H9 (cell line): Measurements from ENCODE around the gene HHIP. TPM values are rescaled to one million over a fixed set of nuclear protein-coding genes. Genes with fewer than 3 reads are reported as not detected.

Experiments used
- DNase-seq: peaks from one replicate; pipeline ENCODE4 v3.0.0-alpha.2; 2017
- H2AFZ ChIP-seq: one replicate; pipeline ENCODE4 v1.6.1; 2013; ENCODE audit warnings: mild to moderate bottlenecking, low read length, control low read depth, moderate library complexity
- H2AK5ac ChIP-seq: 2 replicates; pipeline ENCODE4 v1.6.1; 2013; ENCODE audit warnings: low read length, control low read depth, mixed read lengths; ENCODE audit not compliant: insufficient read length
- H2BK120ac ChIP-seq: one replicate; pipeline ENCODE4 v1.6.1; 2013; ENCODE audit warnings: low read depth, mild to moderate bottlenecking, low read length, control low read depth, inconsistent platforms; ENCODE audit not compliant: poor library complexity, severe bottlenecking
- H2BK12ac ChIP-seq: 2 replicates; pipeline ENCODE4 v1.6.1; 2013; ENCODE audit warnings: low read length, control low read depth, mixed read lengths, low read depth; ENCODE audit not compliant: insufficient read length
- H2BK15ac ChIP-seq: 2 replicates; pipeline ENCODE4 v1.6.1; 2013; ENCODE audit warnings: low read depth, low read length, control low read depth
- H2BK20ac ChIP-seq: one replicate; pipeline ENCODE4 v1.6.1; 2013; ENCODE audit warnings: low read depth, mild to moderate bottlenecking, low read length, control low read depth, inconsistent platforms; ENCODE audit not compliant: poor library complexity, severe bottlenecking
- H2BK5ac ChIP-seq: 2 replicates; pipeline ENCODE4 v1.6.1; 2013; ENCODE audit warnings: low read length, control low read depth, mixed read lengths; ENCODE audit not compliant: insufficient read length
- H3K14ac ChIP-seq: 2 replicates; pipeline ENCODE4 v1.6.1; 2013; ENCODE audit warnings: low read length, control low read depth; ENCODE audit not compliant: insufficient read depth
- H3K18ac ChIP-seq: 2 replicates; pipeline ENCODE4 v1.6.1; 2013; ENCODE audit warnings: low read depth, mild to moderate bottlenecking, mixed read lengths, low read length, control low read depth; ENCODE audit not compliant: insufficient read length
- H3K23ac ChIP-seq: 2 replicates; pipeline ENCODE4 v1.6.1; 2013; ENCODE audit warnings: low read length, control low read depth, mixed read lengths, low read depth; ENCODE audit not compliant: insufficient read length
- H3K23me2 ChIP-seq: 2 replicates; pipeline ENCODE4 v1.6.1; 2013; ENCODE audit warnings: low read depth, mild to moderate bottlenecking, mixed read lengths, low read length, control low read depth; ENCODE audit not compliant: insufficient read length, poor library complexity, severe bottlenecking
- H3K27ac ChIP-seq: 2 replicates; pipeline ENCODE4 v1.5.1; 2013; ENCODE audit warnings: low read length, control low read depth, mixed read lengths, low read depth; ENCODE audit not compliant: insufficient read length
- H3K27me3 ChIP-seq: 2 replicates; pipeline ENCODE4 v1.6.1; 2013; ENCODE audit warnings: low read length, control low read depth, inconsistent platforms; ENCODE audit not compliant: insufficient read depth
- H3K4ac ChIP-seq: 2 replicates; pipeline ENCODE4 v1.6.1; 2013; ENCODE audit warnings: low read depth, mild to moderate bottlenecking, control low read depth, inconsistent platforms, low read length, moderate library complexity
- H3K4me1 ChIP-seq: 2 replicates; pipeline ENCODE4 v1.6.1; 2013; ENCODE audit warnings: low read length, control low read depth, inconsistent platforms; ENCODE audit not compliant: insufficient read depth
- H3K4me2 ChIP-seq: 2 replicates; pipeline ENCODE4 v1.6.1; 2013; ENCODE audit warnings: low read length, control low read depth, mixed read lengths; ENCODE audit not compliant: insufficient read length, insufficient read depth
- H3K56ac ChIP-seq: 2 replicates; pipeline ENCODE4 v1.6.1; 2013; ENCODE audit warnings: low read depth, mild to moderate bottlenecking, mixed read lengths, low read length, control low read depth; ENCODE audit not compliant: insufficient read length
- H3K79me1 ChIP-seq: 2 replicates; pipeline ENCODE4 v1.6.1; 2013; ENCODE audit warnings: low read depth, mild to moderate bottlenecking, moderate library complexity, low read length, control low read depth, inconsistent platforms; ENCODE audit not compliant: insufficient read depth, poor library complexity, severe bottlenecking
- H3K79me2 ChIP-seq: 2 replicates; pipeline ENCODE4 v1.6.1; 2013; ENCODE audit warnings: low read length, control low read depth, inconsistent platforms; ENCODE audit not compliant: insufficient read depth
- H3K9ac ChIP-seq: 2 replicates; pipeline ENCODE4 v1.6.1; 2013; ENCODE audit warnings: low read length, control low read depth, mixed read lengths; ENCODE audit not compliant: insufficient read length; ENCODE audit errors: extremely low read depth
- H3K9me3 ChIP-seq: one replicate; pipeline ENCODE4 v1.6.1; 2013; ENCODE audit warnings: low read depth, low read length, inconsistent platforms; ENCODE audit not compliant: control insufficient read depth
- H3T11ph ChIP-seq: one replicate; pipeline ENCODE4 v1.6.1; 2013; ENCODE audit warnings: mild to moderate bottlenecking, low read length, control low read depth, inconsistent platforms
- H4K20me1 ChIP-seq: one replicate; pipeline ENCODE4 v1.6.1; 2013; ENCODE audit not compliant: control insufficient read depth, insufficient read length, insufficient read depth
- H4K5ac ChIP-seq: 2 replicates; pipeline ENCODE4 v1.6.1; 2013; ENCODE audit warnings: low read depth, mild to moderate bottlenecking, mixed read lengths, low read length, control low read depth; ENCODE audit not compliant: insufficient read length
- H4K8ac ChIP-seq: replicated peaks from 2 replicates; pipeline ENCODE4 v1.6.1; 2013; ENCODE audit warnings: low read length, control low read depth, mixed read lengths, low read depth; ENCODE audit not compliant: insufficient read length
- H4K91ac ChIP-seq: 2 replicates; pipeline ENCODE4 v1.6.1; 2013; ENCODE audit warnings: low read depth, mild to moderate bottlenecking, moderate library complexity, mixed read lengths, low read length, control low read depth; ENCODE audit not compliant: insufficient read length
- H3K27ac Mint-ChIP-seq, 3 experiments: 2 replicates in 2 of 3; 3 replicates in 1 of 3; pipeline ENCODE4 v1.8.0; 2020 to 2021; ENCODE audit warnings: mixed read lengths in 3 of 3, mild to moderate bottlenecking in 1 of 3, moderate library complexity in 1 of 3
- H3K27me3 Mint-ChIP-seq: 2 replicates; pipeline ENCODE4 v1.8.0; 2021; ENCODE audit warnings: low read depth, mild to moderate bottlenecking, moderate library complexity, mixed read lengths
- H3K36me3 Mint-ChIP-seq, 3 experiments: 2 replicates in 2 of 3; 3 replicates in 1 of 3; pipeline ENCODE4 v1.8.0; 2020 to 2021; ENCODE audit warnings: low read depth in 3 of 3, mixed read lengths in 3 of 3; ENCODE audit not compliant: insufficient read depth in 1 of 3
- H3K4me1 Mint-ChIP-seq, 2 experiments: 2 replicates each; pipeline ENCODE4 v1.8.0; 2020; ENCODE audit warnings: mixed read lengths in 2 of 2
- H3K4me3 Mint-ChIP-seq, 2 experiments: 2 replicates in 1 of 2; 3 replicates in 1 of 2; pipeline ENCODE4 v1.8.0; 2020 to 2021; ENCODE audit warnings: mild to moderate bottlenecking in 2 of 2, mixed read lengths in 2 of 2, moderate library complexity in 1 of 2
- H3K9me3 Mint-ChIP-seq, 2 experiments: 2 replicates in 1 of 2; 3 replicates in 1 of 2; pipeline ENCODE4 v1.8.0; 2020; ENCODE audit warnings: mild to moderate bottlenecking in 2 of 2, mixed read lengths in 2 of 2, moderate library complexity in 1 of 2
- CTCF ChIP-seq: fragments of 200-600 bp; sonication (generic); conservative IDR thresholded peaks from 3 replicates; pipeline ENCODE4 v1.8.0; 2021; ENCODE audit warnings: antibody characterized with exemption, mild to moderate bottlenecking
- WGBS: extraction: QIAGEN DNeasy Blood & Tissue Kit; methylation state at CpG from one replicate; pipeline ENCODE4 v1.1.7; 2013; ENCODE audit warnings: missing lambda C conversion rate, low lambda C conversion rate, mixed read lengths; ENCODE audit not compliant: insufficient read length; ENCODE audit errors: extremely low coverage; 5-methylcytosine and 5-hydroxymethylcytosine counted together
- total RNA-seq: library from RNA; stranded (reverse); gene quantifications from 2 replicates; pipeline ENCODE4 v1.2.1, GENCODE V29; 2021

HHIP gene
- total RNA-seq, 1 experiment from 2014 or later = 3.8 TPM

GRCh38 chr4:144648042-144648441 is 2.1 kb downstream of the HHIP start:
- Histone ChIP-seq H3K23ac (no peak overlapping the region), H2BK5ac (no peak overlapping the region), H3K4ac (no peak overlapping the region), H3K27me3 (peaks cover 42% of the 10 kb centered on the region; the same call in 1 of the 2 replicates), H3K79me1 (no peaks in the 10 kb centered on the region), H4K5ac (no peak overlapping the region), H4K91ac (no peak overlapping the region), H3K27ac (no peak overlapping the region), H2AFZ (no peak overlapping the region), H3K23me2 (peaks cover 12% of the 10 kb centered on the region), H3K14ac (no peak overlapping the region), H3K9me3 (no peaks in the 10 kb centered on the region), H3K4me2 (no peak overlapping the region), H2AK5ac (no peak overlapping the region), H4K8ac (no peak overlapping the region), H3T11ph (no peak overlapping the region), H4K20me1 (no peaks in the 10 kb centered on the region), H3K79me2 (no peaks in the 10 kb centered on the region), H2BK20ac (no peak overlapping the region), H2BK15ac (no peak overlapping the region), H3K4me1 (no peaks in the 10 kb centered on the region), H3K56ac (no peak overlapping the region), H2BK12ac (no peak overlapping the region), H3K18ac (no peak overlapping the region), H2BK120ac (no peak overlapping the region), H3K9ac (no peak overlapping the region)
- no peak for TF ChIP-seq CTCF
- no peak for DNase-seq
- no peaks in the 10 kb centered on the region; a peak in 1 of 7 replicates for H3K36me3 Mint-ChIP-seq
- peak overlapping the region; percentile 69 to 88 for H3K4me3 Mint-ChIP-seq
- WGBS = no CpG with 5 or more reads among the region's 2 CpGs
- H3K27me3 Mint-ChIP-seq = peaks cover 74% of the 10 kb centered on the region
- H3K4me1 Mint-ChIP-seq = peaks cover 47% of the 10 kb centered on the region in 2 experiments
- peak overlapping the region in 1 of 3 experiments; percentile 83; a peak in 1 of 7 replicates for H3K27ac Mint-ChIP-seq
- peaks cover 0 to 3% of the 10 kb centered on the region in 2 experiments; a peak in 1 of 5 replicates for H3K9me3 Mint-ChIP-seq
